ENCODE results near the gene AFTPH.

Gene AFTPH

DNA sequence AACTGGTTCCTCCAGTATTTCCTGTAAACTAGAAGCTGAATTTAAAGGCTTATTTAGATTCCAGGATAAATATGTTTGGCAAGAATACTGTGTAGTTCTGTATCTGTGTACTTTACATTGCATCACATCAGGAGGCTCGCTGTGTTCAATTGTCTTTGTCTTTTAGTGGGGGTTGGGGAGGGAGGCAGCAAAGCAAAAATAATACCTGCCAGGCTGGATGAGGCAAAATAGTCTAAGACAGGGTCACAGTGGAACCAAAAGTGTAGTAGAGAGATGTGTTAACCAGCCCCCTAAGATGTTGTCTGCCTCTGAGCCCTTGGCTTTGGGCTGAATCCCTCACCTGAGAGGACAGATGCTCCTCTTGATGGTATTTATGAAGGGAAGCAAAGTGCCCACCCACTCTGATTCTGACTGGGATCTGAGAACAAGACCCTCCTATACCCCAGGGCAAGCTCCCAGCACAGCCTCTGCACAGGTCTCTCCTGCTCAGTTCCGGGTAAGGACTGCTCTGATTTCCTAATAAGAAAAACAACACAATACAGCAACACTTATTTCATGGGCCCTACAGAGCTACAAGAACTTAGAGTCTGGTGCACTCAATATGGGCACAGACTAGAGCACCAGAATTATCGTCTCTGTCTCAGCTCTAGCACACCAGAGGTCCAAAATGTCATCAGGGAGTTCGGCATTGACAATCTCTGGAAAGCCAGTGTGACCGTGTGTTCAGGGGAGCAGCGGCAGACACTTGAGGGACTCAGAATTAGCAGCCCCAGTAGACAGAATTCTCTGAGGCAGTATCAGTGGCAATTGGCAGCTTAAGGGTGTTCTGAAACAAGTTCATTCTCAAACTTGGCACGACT lies 7.2 kb upstream of the AFTPH start:
- Histone ChIP-seq H3K36me3 (ENCODE audit: control insufficient read depth, insufficient read depth, low read length) (no peaks in the 10 kb centered on the region; the same call in 1 of the 2 replicates), H3K27me3 (replicated peaks; ENCODE audit: control insufficient read depth, insufficient read depth, low read length) (no peaks in the 10 kb centered on the region), H3K4me3 (replicated peaks; ENCODE audit: low read depth, low read length) (no peak overlapping the region)
- DNase-seq (ENCODE audit: extremely low read depth, insufficient read length), result no peak
- TF ChIP-seq, protein P1, sequence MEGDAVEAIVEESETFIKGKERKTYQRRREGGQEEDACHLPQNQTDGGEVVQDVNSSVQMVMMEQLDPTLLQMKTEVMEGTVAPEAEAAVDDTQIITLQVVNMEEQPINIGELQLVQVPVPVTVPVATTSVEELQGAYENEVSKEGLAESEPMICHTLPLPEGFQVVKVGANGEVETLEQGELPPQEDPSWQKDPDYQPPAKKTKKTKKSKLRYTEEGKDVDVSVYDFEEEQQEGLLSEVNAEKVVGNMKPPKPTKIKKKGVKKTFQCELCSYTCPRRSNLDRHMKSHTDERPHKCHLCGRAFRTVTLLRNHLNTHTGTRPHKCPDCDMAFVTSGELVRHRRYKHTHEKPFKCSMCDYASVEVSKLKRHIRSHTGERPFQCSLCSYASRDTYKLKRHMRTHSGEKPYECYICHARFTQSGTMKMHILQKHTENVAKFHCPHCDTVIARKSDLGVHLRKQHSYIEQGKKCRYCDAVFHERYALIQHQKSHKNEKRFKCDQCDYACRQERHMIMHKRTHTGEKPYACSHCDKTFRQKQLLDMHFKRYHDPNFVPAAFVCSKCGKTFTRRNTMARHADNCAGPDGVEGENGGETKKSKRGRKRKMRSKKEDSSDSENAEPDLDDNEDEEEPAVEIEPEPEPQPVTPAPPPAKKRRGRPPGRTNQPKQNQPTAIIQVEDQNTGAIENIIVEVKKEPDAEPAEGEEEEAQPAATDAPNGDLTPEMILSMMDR (IDR thresholded peaks at IDR 0.05; ENCODE audit: insufficient read depth, low read length, poor library complexity, severe bottlenecking), result no peak

DNA sequence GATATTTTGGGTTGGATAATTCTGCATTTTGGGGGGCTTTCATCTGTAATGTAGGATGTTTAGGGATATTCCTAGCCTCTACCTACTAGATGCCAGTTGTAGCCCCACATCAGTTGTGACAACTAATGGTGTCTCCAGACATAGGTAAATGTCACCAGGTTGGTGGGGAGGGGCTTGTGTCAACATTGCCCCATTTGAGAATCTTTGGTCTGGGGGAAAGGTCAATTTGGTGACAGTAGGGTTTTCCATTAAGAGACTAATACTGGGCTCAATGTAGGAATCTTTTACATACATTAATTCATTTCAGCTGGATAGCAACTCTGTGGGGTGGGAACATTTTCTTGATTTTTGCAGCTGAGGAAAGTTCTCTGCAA lies 6.6 kb upstream of the AFTPH start:
- Histone ChIP-seq H3K4me3 (replicated peaks; ENCODE audit: low read depth, low read length) (no peak overlapping the region), H3K36me3 (ENCODE audit: control insufficient read depth, insufficient read depth, low read length) (no peaks in the 10 kb centered on the region; the same call in 1 of the 2 replicates), H3K27me3 (replicated peaks; ENCODE audit: control insufficient read depth, insufficient read depth, low read length) (no peaks in the 10 kb centered on the region)
- TF ChIP-seq, protein P1 (IDR thresholded peaks at IDR 0.05; ENCODE audit: insufficient read depth, low read length, poor library complexity, severe bottlenecking), result no peak
- DNase-seq (ENCODE audit: extremely low read depth, insufficient read length), result no peak

DNA sequence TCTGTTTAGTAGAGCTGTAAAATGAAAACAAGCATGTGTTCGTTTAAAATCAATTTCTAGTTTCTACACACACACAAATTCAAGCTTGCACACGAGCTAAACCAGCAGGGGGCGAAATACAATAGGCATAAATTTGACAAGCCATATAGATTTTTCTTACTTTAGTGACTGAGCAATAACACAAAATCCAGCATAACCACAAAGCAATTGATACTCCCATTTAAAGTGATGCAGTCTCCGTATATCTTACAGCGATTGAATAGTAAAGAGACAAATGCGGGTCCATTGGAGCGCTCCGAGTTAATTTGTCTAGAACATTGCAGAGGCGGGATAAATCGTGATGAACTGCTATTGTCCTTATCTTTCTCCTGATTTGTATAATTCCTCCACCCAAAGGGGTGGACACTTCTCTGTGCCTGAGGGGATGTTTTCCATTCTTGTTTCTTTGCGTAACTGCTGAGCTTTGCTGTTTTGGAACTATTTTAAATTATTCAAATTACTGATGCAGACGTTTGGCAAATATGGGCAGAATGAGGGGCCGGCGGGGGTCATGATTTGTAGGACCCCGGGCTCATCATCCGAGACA lies 1.2 kb upstream of the AFTPH start:
- no peaks in the 10 kb centered on the region for H3K27me3 ChIP-seq (replicated peaks; ENCODE audit: control insufficient read depth, insufficient read depth, low read length)
- no peaks in the 10 kb centered on the region; the same call in 1 of the 2 replicates for H3K36me3 ChIP-seq (ENCODE audit: control insufficient read depth, insufficient read depth, low read length)
- TF ChIP-seq, protein P1 (IDR thresholded peaks at IDR 0.05; ENCODE audit: insufficient read depth, low read length, poor library complexity, severe bottlenecking), result peak; percentile 75
- H3K4me3 ChIP-seq (replicated peaks; ENCODE audit: low read depth, low read length), result peak overlapping the region; percentile 100
- DNase-seq (ENCODE audit: extremely low read depth, insufficient read length), result peak; percentile 61

DNA sequence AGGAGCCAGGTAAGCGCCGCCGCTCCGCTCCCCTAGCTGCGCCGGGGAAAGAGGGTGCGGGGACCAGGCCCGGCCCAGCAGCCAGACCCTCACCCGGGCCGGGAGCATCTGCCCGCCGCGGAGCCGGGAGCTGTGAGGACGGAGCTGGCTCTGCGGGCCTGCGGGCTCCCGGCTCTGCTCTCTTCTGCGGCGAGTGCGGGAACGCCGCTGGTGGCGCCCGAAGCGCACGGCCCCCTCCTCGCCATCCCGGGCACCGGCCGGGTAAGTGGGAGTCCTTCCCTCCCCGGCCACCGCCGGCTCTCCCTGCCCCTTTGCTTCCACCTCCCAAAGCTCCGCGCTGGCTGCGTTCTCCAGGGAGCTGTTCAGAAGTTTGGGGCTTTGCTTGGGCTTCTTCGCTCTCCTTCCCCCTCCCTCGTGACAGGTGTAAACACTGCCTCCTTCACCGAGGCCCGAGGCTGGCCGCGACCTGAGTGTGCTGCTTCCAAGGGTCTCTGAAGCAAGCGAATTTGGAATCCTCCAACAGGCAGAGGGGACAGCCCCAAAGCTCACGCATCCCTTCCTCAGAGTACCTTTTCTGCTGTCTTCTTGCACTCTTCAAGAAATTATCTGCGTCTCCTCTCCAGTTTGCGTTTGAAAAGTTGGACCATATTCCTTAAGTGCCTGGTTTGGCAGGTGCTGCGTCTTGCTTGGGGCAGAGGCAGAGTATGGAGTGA lies 632 bp downstream of the AFTPH start:
- H3K4me3 ChIP-seq (replicated peaks; ENCODE audit: low read depth, low read length), result peak overlapping the region; percentile 100
- TF ChIP-seq, protein P1 (IDR thresholded peaks at IDR 0.05; ENCODE audit: insufficient read depth, low read length, poor library complexity, severe bottlenecking), result no peak
- no peaks in the 10 kb centered on the region; the same call in 1 of the 2 replicates for H3K36me3 ChIP-seq (ENCODE audit: control insufficient read depth, insufficient read depth, low read length)
- DNase-seq (ENCODE audit: extremely low read depth, insufficient read length), result peak; percentile 59
- no peaks in the 10 kb centered on the region for H3K27me3 ChIP-seq (replicated peaks; ENCODE audit: control insufficient read depth, insufficient read depth, low read length)

DNA sequence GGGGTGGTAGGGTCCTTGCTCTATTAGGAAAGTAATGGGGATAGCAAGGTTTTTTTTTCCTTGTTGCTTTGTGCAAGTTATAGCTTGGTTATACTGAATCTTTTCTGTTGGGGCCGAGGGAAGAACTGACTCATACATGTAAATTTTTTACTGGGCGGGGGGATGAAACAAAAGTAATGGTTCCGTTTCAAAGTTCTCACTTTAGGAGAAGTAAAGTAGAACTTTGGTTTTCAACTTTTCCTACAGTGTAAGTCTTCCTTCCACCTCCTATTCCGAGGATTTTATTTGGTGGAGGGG lies 1.1 kb downstream of the AFTPH start:
- Histone ChIP-seq H3K4me3 (replicated peaks; ENCODE audit: low read depth, low read length) (peak overlapping the region; percentile 100), H3K36me3 (ENCODE audit: control insufficient read depth, insufficient read depth, low read length) (no peaks in the 10 kb centered on the region; the same call in 1 of the 2 replicates), H3K27me3 (replicated peaks; ENCODE audit: control insufficient read depth, insufficient read depth, low read length) (no peaks in the 10 kb centered on the region)
- TF ChIP-seq, protein P1 (IDR thresholded peaks at IDR 0.05; ENCODE audit: insufficient read depth, low read length, poor library complexity, severe bottlenecking), result no peak
- DNase-seq (ENCODE audit: extremely low read depth, insufficient read length), result peak; percentile 32
